ENCODE measurements around the gene NECTIN2.
"Not testable (repeated sequence)": the region's sequence is repeated elsewhere in the genome, so short reads cannot be mapped to it uniquely, and the experiment has no call there.

The NECTIN2 gene

DNA sequence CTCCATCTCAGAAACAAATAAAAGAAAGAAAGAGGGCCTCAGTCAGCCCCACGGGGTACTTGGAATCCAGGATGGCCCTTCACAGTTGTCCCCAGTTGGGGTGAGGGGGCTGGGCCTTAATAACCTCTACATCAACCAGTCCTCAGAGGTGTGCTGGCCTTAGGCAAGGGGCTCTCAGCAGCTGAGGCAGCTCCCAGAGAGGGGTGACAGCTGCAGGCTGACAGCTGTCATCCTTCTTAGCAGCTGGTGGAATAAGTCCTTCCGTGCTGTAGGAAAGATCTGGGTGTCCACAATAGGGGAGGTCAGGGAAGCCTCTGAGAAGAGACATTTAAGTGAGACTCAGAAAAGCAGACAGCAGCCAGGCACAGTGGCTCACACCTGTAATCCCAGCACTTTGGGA lies 29.8 kb upstream of the NECTIN2 start:
- no peak for DNase-seq (ENCODE audit: low read depth in 1 of 2, low spot score in 1 of 2)

DNA sequence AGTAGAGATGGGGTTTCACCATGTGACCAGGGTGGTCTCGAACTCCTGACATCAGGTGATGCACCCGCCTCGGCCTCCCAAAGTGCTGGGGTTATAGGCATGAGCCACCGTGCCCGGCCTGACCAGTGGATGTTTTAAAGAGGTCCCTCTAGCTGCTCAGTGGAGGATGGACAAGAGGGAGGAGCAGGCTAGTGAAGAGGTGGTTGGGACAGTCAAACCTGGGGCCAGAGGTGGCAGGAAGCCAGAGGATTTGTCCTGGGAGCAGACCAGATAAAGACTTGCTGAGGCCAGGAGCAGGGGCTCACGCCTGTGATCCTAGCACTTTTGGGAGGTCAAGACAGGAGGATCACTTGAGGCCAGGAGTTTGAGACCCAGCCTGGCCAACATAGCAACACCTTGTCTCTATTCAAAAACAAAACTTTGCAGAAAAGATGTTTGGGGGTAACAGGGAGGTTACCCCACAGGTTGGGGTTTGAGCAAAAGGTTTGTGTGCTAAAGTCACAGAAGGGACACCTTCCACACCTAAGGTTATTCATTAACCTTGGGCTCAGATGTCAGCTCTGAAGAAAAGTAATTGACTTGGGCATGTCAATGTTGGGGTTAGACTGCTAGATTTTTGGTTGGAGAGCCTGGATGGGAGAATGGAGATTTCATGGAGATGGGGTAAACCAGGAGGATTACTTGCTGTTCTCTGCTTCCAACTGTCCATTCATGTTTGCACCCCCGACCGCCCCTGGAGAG lies 28.2 kb upstream of the NECTIN2 start:
- no peak for DNase-seq (ENCODE audit: low read depth in 1 of 2, low spot score in 1 of 2)

DNA sequence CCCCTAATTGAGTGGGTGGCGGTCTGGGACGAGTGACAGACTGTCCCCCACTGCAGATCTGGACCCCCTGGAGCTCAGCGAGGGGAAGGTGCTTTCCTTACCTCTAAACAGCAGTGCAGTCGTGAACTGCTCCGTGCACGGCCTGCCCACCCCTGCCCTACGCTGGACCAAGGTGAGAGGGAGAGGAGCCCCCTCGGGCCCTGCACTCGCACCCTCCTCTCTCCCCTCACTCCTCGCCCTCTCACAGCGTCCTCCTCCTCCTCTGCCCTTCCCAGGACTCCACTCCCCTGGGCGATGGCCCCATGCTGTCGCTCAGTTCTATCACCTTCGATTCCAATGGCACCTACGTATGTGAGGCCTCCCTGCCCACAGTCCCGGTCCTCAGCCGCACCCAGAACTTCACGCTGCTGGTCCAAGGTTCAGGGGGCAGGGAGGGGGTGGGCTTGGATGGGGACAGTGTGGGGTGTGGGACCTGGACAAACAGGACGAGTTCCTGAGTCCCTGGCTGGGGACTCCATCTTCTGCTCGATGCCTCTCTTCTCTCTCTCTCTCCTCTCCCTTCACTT lies 27.5 kb upstream of the NECTIN2 start:
- no peak for DNase-seq (ENCODE audit: low read depth in 1 of 2, low spot score in 1 of 2)

DNA sequence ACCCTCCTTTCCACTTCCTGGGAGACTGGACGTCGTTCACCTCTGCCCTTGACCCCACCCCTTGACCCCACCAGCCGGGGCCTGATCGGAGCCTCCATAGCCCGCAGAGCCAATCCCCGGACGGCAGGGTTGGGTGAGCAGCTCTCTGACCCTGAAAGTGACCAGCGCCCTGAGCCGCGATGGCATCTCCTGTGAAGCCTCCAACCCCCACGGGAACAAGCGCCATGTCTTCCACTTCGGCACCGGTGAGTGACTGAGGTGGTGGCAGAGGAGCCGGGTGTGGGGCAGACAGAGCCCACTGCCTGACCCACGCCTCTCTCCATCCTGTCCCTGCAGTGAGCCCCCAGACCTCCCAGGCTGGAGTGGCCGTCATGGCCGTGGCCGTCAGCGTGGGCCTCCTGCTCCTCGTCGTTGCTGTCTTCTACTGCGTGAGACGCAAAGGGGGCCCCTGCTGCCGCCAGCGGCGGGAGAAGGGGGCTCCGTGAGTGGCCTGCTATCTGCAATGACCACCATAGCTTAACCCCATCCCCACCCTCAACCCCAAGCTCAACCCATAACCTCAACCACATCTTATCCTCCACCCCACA lies 26.8 kb upstream of the NECTIN2 start:
- no peak for DNase-seq (ENCODE audit: low read depth in 1 of 2, low spot score in 1 of 2)

DNA sequence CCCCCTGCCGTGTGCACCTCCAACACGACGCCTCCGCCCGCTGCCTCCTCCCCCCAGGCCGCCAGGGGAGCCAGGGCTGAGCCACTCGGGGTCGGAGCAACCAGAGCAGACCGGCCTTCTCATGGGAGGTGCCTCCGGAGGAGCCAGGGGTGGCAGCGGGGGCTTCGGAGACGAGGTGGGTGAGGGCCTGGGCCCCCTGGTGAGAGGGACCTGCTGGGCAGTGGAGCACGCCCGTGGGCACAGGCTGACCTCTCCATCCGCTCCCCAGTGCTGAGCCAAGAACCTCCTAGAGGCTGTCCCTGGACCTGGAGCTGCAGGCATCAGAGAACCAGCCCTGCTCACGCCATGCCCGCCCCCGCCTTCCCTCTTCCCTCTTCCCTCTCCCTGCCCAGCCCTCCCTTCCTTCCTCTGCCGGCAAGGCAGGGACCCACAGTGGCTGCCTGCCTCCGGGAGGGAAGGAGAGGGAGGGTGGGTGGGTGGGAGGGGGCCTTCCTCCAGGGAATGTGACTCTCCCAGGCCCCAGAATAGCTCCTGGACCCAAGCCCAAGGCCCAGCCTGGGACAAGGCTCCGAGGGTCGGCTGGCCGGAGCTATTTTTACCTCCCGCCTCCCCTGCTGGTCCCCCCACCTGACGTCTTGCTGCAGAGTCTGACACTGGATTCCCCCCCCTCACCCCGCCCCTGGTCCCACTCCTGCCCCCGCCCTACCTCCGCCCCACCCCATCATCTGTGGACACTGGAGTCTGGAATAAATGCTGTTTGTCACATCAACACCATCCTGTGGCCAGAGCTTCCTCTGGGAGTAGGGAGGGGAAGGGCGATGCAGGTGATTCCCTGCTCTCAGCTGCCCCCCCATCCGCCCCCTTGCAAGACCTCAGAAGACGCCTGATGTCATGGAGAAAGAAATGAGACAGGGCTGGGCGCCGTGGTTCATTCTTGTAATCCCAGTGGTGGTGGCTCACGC lies 25.2 kb upstream of the NECTIN2 start:
- DNase-seq (ENCODE audit: low read depth in 1 of 2, low spot score in 1 of 2) = no peak

DNA sequence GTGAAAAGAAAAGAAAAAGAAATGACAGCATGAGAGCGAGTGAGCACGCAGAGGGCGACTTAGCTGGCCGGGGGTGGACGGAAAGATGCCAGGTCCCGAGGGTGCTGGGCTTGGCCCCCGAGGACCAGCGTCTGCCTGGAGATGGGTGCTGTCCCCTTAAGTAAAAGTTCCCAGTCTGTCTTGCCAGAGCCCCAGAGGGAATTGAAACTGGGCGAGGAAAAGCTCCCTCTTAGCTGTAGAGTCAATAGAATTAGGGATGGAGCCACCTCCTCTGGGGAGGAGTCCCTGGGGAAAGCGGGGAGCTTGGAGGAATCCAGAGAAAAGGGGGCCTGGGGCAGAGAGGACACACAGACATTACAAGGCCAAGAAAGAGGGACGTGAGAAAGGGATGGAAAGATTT lies 23.9 kb upstream of the NECTIN2 start:
- no peak for DNase-seq (ENCODE audit: low read depth in 1 of 2, low spot score in 1 of 2)

DNA sequence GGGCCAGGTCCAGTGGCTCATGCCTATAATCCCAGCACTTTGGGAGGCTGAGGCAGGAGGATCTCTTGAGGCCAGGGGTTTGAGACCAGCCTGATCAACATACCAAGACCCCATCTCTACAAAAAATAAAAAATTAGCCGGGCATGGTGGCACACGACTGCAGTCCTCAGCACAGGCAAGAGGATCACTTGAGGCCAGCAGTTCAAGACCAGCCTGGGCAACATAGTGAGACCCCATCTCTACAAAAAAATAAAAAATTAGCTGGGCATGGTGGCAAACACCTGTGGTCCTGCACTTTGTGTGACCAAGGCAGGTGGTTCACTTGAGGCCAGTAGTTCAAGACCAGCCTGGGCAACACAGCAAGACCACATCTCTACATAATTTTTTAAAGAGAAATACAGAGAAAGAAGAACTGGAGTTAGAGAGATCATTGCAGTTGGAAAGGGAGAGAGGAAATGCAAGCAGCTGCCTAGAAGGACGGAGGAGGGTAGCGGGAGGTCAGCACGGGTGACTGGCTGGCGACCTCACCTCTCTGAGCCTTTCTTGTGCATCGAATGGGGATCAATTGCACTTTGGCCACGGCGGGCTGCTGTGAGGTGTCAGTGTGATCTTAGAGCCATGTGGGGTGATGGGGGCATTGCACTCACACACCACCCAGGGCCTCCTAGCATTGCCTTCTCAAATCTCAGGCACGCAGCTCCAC lies 23.3 kb upstream of the NECTIN2 start:
- no peak for DNase-seq (ENCODE audit: low read depth in 1 of 2, low spot score in 1 of 2)

DNA sequence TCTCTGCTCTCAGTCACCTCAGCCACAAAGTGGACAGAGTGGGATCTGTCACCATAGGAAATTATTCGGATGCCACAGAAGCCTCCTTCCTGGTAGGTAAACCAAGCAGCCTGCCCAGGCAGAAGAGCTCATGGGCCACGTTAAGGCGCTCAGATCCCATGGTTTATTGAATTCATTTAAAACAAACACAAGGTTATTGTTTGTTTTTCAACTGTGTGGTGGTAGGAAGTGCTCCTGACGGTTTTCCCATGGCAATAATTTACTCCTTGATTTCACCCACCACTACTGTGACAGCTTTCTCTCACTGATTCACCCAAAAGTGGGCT lies 22.8 kb upstream of the NECTIN2 start:
- no peak for DNase-seq (ENCODE audit: low read depth in 1 of 2, low spot score in 1 of 2)

DNA sequence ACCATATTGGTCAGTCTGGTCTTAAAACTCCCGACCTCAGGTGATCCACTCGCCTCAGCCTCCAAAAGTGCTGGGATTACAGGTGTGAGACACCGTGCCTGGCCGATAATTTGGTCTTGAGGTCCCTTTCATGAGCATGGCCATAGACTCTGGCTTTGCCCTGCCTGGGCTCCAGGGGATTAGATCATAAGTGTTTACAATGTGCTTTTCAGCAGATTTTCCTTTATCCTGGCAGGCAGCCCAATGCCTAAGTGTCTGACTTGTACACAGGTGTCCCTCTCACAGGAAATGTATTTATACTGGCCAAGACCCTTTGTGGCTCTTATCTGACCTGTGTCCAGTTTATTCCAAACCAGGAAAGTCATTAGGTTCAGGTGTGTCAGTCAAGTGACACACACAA lies 21.3 kb upstream of the NECTIN2 start:
- DNase-seq (ENCODE audit: low read depth in 1 of 2, low spot score in 1 of 2) = no peak

DNA sequence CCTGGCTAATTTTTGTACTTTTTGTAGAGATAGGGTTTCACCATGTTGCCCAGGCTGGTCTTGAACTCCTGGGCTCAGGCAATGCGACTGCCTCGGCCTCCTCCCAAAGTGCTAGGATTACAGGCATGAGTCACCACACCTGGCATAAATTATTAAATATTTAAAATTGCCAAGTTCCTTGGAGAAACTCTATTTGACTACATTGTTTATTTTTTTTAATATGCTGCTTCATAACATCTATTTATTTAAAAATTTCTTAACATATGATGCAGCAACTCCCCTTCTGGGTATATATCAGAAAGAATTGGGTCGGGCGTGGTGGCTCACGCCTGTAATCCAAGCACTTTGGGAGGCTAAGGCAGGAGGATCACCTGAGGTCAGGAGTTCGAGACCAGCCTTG lies 13.2 kb upstream of the NECTIN2 start:
- DNase-seq (ENCODE audit: low read depth in 1 of 2, low spot score in 1 of 2) = not testable (repeated sequence)

DNA sequence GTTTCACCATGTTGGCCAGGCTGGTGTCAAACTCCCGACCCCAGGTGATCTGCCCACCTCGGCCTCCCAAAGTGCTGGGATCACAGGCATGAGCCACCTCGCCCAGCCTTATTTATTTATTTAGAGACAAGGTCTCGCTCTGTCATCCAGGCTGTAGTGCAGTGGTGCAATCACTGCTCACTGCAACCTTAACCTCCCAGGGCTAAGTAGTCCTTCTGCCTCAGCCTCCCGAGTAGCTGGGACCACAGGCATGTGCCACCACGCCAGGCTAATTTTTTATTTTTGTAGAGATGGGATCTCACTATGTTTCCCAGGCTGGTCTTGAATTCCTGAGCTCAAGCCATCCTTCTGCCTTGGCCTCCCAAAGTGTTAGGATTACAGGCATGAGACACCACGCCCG lies 11.7 kb upstream of the NECTIN2 start:
- not testable (repeated sequence) for DNase-seq (ENCODE audit: low read depth in 1 of 2, low spot score in 1 of 2)

DNA sequence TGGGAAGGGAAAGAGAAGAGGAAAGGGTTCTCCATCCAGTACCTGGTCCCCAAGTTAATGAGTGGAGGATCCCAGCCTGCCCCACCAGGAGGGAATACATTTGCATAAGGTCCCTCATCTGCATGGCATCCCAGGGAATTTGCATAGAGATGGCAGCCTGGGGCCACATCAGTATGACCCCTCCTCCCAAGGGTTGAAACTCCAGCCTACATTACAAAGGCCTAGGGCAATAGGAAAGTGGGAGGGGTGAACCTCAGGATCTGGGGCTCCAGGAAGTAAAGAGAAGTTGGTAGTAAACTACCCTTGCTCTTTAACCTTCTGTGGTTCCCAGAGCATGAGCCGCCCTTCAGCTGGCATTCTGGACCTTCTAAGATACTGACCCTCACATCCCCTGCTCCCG lies 6.8 kb upstream of the NECTIN2 start:
- no peak for DNase-seq (ENCODE audit: low read depth in 1 of 2, low spot score in 1 of 2)

DNA sequence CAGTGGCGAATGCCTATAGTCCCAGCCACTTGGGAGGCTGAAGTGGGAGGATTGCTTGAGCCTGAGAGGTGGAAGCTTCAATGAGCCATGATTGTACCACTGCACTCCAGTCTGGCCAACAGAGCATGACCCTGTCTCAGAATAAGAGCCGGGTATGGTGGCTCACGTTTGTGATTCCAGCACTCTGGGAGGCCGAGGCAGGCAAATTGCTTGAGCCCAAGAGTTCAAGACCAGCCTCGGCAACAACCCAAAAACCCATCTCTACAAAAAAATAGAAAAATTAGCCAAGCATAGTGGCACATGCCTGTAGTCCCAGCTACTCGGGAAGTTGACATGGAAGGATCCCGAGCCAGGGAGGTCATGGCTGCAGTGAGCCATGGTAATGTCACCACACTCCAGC lies 5.3 kb upstream of the NECTIN2 start:
- DNase-seq (ENCODE audit: low read depth in 1 of 2, low spot score in 1 of 2) = no peak

DNA sequence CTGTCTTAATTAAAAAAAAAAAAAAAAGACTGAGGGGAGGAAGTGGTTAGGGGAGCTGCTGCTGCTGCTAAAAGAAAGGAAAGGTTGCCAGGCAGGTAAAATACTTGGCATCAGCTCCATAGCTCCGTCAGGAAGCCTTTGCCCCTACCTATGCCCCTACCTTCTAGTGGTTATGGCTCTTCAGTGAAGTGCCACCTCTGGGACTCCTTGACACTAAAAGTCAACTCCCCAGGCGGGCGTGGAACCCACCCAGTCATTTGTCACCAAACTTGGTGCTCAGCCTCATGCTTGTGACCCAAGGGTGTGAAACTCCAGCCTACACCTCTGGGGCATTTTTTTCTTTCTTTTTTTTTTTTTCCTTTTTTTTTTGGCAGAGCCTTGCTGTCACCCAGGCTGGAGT lies 4.9 kb upstream of the NECTIN2 start:
- DNase-seq (ENCODE audit: low read depth in 1 of 2, low spot score in 1 of 2) = no peak

DNA sequence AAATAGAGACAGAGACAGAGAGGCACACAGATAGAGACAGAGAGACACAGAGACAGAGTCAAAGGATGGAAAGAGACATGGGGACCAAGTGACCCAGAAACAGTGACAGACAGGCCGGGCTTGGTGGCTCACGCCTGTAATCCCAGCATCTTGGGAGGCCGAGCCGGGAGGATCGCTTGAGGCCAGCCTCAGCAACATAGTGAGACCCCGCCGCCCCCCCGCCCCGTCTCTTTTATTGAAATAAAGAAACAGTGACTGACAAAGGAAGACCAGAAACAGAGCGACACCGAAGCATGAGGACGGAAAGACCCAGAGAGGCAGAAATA lies 848 bp upstream of the NECTIN2 start:
- no peak for DNase-seq (ENCODE audit: low read depth in 1 of 2, low spot score in 1 of 2)

DNA sequence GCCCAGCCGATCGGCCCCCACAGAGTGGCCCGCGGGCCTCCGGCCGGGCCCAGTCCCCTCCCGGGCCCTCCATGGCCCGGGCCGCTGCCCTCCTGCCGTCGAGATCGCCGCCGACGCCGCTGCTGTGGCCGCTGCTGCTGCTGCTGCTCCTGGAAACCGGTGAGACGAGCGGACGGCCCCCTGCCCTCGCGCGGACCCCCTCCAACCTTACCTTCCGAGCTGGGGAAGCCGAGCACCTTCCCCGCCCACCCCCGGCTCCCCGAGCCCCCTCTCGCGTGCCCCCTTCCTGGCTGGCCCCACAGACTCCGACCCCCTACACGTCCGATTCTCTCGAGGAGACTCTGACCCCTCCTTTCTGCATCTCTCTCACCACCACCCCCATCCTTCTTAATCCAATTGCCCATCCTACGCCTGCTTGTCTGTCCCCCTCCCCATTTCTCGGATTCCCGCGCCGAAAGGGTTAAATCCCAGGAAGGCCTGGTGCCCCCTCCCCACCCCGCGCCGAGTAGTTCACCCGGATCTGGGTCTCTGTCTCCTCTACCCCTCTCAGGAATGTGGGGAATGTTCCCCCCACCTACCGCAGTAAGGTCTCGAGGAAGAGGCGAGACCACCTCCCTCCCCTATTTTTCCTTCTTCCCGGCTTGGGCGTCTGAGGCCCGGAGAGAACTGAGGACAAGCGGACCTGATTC lies 502 bp downstream of the NECTIN2 start:
- DNase-seq (ENCODE audit: low read depth in 1 of 2, low spot score in 1 of 2) = no peak

DNA sequence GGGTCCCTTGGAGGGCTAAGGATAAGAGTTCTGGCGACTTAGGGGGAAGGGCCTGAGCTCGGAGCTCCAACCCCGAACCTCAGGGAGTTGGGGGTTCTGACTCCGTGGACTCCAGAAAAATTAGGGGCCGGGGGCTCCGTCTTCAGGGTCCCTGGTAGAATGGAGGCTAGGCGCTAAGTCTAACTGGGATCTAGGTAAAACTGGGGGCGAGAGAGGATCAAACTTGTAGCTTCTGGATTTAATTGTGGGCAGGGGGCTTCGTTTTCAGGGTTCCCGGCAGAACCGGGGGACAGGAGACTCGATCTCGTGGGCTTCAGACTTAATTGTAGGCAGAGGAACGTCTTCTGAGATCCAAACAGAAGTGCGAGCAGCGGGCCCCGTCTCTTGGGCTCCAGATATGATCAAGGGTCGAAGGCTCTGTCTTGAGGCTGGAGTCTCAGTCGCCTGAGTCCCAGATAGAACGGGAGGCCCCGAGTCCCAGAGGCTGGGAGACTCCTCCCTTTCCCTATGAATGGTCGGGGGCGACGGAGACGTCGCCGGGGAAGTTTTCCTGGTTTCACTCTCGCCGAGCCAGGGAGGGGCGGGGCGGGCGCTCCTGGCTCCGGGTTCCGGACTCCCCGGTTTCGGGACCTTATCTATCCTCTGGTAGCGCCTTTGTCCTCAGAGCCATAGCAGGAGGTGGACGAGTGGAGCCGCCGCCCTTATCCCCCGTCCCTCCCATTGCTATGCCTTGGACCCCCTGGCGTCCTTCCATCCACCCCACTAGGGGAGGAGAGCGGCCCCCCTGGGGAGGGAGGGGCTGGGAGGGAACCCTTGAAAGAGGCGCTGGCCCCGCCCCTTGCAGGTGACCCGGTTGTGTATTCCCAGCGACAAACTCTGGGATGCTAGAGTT lies 1.3 kb downstream of the NECTIN2 start:
- no peak for DNase-seq (ENCODE audit: low read depth in 1 of 2, low spot score in 1 of 2)

DNA sequence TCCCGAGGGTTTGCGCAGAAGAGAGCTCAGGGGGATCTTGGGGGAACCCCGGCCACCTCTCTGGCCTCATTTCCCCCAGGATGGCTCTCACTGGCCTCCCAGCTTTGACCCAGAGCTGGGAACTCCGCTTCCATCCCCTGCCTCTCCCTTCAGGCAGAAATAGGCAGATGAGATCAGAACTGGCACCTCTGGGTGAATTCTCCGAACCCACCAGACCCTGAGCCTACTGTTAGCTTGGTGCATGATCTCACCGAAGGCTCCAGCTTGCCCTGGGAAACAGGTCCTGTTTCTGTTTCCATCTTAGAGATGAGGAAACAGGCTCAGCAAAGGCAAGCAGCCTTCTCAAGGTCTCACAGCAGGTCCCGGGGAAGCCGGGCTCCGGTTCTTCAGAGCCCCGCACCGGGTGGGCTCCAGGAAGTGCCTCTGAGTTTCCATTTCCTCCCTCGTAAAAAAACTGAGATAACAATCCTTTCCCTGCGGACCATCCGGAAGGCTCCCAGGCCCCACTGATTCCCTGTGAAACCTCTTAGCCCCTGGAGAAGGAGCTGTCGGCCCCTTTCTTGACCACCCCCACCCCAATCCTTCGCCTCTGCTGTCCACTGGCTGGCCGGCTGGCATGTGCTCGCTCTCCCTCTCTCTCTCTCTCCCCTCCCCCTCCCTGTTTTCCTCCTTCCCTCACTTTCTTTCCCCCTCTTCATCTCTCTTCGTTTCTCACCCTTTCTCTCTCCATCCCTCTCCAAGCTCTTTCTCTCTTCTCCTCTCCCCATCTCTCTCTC lies 2.1 kb downstream of the NECTIN2 start:
- no peak for DNase-seq (ENCODE audit: low read depth in 1 of 2, low spot score in 1 of 2)

DNA sequence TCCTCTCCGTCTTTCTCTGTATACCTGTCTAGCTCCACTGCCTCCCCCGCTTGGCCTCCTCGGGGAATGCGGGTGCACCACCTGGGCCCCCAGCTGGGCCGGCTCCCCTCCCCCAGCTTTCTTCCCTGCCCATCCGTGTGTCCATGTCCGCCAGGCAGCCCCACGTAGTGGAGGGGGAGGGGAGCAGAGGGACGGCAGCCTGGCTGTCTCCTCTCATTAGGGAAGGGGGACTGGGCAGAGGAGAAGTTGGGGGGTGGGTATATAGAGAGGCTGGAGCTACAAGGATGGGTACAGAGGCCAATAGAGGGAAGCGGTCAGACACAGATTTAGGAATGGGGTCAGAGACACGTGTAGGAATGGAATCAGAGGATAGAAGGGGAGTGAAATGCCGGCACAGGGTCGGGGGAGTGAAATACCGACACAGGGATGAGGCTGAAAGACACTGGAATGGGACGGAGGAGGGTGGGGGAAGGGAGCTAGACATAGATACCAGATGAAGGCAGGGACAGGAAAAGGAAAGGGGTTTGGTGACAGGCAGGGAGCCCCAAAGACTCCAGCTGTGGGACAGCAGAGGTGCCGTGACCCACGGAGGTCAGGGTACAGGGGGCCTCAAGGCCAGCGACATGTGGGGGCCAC lies 2.8 kb downstream of the NECTIN2 start:
- DNase-seq (ENCODE audit: low read depth in 1 of 2, low spot score in 1 of 2) = no peak
